HepG2 (cell line): ENCODE data around the gene SKIDA1. TPM values are rescaled to one million over a fixed set of nuclear protein-coding genes. Genes with fewer than 3 reads are reported as not detected.

ENCODE experiments used
- DR1 ChIP-seq: sonication (generic); formaldehyde crosslinking; IDR thresholded peaks from 2 replicates; pipeline ENCODE4 v1.8.0; 2021; ENCODE audit warnings: mild to moderate bottlenecking, missing genetic modification reagents, inconsistent platforms
- ELF4 ChIP-seq: sonication (generic); formaldehyde crosslinking; IDR thresholded peaks from 2 replicates; pipeline ENCODE4 v1.5.0; 2020; ENCODE audit warnings: missing genetic modification reagents, mild to moderate bottlenecking, moderate library complexity, borderline replicate concordance
- ETV6 ChIP-seq: sonication (generic); formaldehyde crosslinking; conservative IDR thresholded peaks from 2 replicates; pipeline ENCODE4 v1.4.0; 2020; ENCODE audit warnings: missing genetic modification reagents
- FOXK2 ChIP-seq: fragments of 450-650 bp; IDR thresholded peaks from 2 replicates; pipeline ENCODE4 v1.6.1; 2016
- REL ChIP-seq: sonication (generic); formaldehyde crosslinking; conservative IDR thresholded peaks from 2 replicates; pipeline ENCODE4 v1.8.0; 2022; ENCODE audit warnings: mild to moderate bottlenecking, missing genetic modification reagents, moderate library complexity
- THAP9 ChIP-seq: sonication (generic); formaldehyde crosslinking; IDR thresholded peaks from 2 replicates; pipeline ENCODE4; 2020; ENCODE audit warnings: missing genetic modification reagents, mild to moderate bottlenecking, borderline replicate concordance
- ZFP82 ChIP-seq: sonication (generic); formaldehyde crosslinking; IDR thresholded peaks from 2 replicates; pipeline ENCODE4 v1.5.1; 2020; ENCODE audit warnings: mild to moderate bottlenecking, missing genetic modification reagents, borderline replicate concordance
- ZFP91 ChIP-seq: sonication (generic); formaldehyde crosslinking; IDR thresholded peaks from 2 replicates; pipeline ENCODE4 v1.9.0; 2022; ENCODE audit warnings: missing genetic modification reagents, mild to moderate bottlenecking, borderline replicate concordance
- ZNF841 ChIP-seq: sonication (generic); formaldehyde crosslinking; IDR thresholded peaks from 2 replicates; pipeline ENCODE4 v1.8.1; 2023; ENCODE audit warnings: missing genetic modification reagents, borderline replicate concordance
- ZSCAN29 ChIP-seq: sonication (generic); formaldehyde crosslinking; conservative IDR thresholded peaks from 2 replicates; pipeline ENCODE4 v1.4.0; 2020; ENCODE audit warnings: mild to moderate bottlenecking, missing genetic modification reagents
- ZSCAN5A ChIP-seq: sonication (generic); formaldehyde crosslinking; IDR thresholded peaks from 2 replicates; pipeline ENCODE4 v1.8.0; 2022; ENCODE audit warnings: mild to moderate bottlenecking, missing genetic modification reagents, borderline replicate concordance
- polyA plus RNA-seq, 8 experiments: library from polyadenylated mRNA; depleted of rRNA in 3 of 8; stranded (reverse) in 7 of 8; unstranded in 1 of 8; fragments of >200 nt; fragmentation: Illumina TruSeq in 4 of 8; extraction: Trizol in 4 of 8; gene quantifications; 2 replicates each; pipeline versions ENCODE4 v1.2.1 to v1.2.3, GENCODE V29; 2011 to 2016; ENCODE audit warnings: low read depth in 4 of 8, missing spikeins in 1 of 8, mixed read lengths in 1 of 8; ENCODE audit not compliant: insufficient read depth in 1 of 8
- total RNA-seq, 5 experiments: library from RNA; depleted of rRNA; stranded (reverse); fragments of >200 nt; fragmentation: Illumina TruSeq; extraction: Trizol; gene quantifications; 2 replicates each; pipeline ENCODE4 v1.2.3, GENCODE V29; 2016; ENCODE audit warnings: low read depth in 1 of 5
- TF ChIP-seq, protein P1 (sequence below), 2 experiments: fragments of 450-650 bp in 1 of 2; sonication (generic) in 1 of 2; formaldehyde crosslinking; IDR thresholded peaks; 2 replicates each; pipeline versions ENCODE4 v1.5.0 to v1.8.0; 2020 to 2022; ENCODE audit warnings: mild to moderate bottlenecking in 1 of 2, missing genetic modification reagents in 1 of 2
- TF ChIP-seq, protein P2 (sequence below): fragments of 450-650 bp; IDR thresholded peaks from 2 replicates; pipeline ENCODE4 v1.6.1; 2017
- TF ChIP-seq, protein P3 (sequence below): sonication (generic); formaldehyde crosslinking; IDR thresholded peaks from 2 replicates; pipeline ENCODE4 v1.4.0; 2020; ENCODE audit warnings: missing genetic modification reagents, borderline replicate concordance

Gene SKIDA1
- total and polyA plus RNA-seq, 2 of the 13 experiments (the other 11 are each of a cell fraction or from before 2014, with no cell fraction given): 0.73 to 1.5 TPM

DNA sequence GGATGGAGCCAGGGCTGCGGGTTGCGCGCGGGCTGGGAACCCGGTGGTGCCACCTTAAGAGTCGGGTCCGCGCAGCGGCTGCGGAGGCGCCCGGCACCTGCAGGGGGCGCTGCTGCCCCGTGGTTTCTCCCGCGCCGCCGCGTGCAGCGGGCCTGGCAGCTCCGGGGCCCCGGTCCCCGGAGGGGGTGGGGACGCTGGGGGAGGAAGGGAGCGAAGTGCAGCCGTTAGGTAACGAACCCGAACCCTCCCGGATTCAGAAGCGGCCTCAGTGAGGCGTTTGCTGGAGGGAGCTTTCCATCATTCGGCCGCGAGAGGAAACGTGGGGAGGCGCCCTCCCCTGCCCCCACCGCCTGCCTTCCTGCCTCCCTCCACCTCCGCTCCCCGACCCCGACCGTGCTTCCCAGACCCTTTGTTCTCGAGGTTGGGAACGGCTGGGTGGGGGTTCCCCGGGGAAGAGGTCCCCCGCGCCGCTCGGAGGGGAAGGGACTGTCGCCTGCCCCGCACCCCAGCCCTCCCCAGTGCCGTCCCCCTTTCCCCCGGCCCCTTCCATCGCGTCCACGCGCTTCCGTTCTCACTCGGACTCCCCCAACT is 29.6 kb downstream of the SKIDA1 start (continued):
- TF ChIP-seq, protein P1, sequence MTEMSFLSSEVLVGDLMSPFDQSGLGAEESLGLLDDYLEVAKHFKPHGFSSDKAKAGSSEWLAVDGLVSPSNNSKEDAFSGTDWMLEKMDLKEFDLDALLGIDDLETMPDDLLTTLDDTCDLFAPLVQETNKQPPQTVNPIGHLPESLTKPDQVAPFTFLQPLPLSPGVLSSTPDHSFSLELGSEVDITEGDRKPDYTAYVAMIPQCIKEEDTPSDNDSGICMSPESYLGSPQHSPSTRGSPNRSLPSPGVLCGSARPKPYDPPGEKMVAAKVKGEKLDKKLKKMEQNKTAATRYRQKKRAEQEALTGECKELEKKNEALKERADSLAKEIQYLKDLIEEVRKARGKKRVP (CRISPR knock-in tag; IDR thresholded peaks at IDR 0.05): peak in 1 of 2 experiments; percentile 47; a peak in 1 of 4 replicates
- TF ChIP-seq THAP9 (CRISPR knock-in tag) (no peak), ZFP91 (peak; percentile 97), ELF4 (CRISPR knock-in tag) (peak; percentile 60; the same call in 1 of the 2 replicates), ZSCAN5A (CRISPR knock-in tag) (peak; percentile 87; the same call in 1 of the 2 replicates), ZNF841 (CRISPR knock-in tag) (peak; percentile 80; the same call in 1 of the 2 replicates), ZSCAN29 (CRISPR knock-in tag) (peak; percentile 92), REL (CRISPR knock-in tag) (peak; percentile 88; the same call in 1 of the 2 replicates), ZFP82 (CRISPR knock-in tag) (peak; percentile 95; the same call in 1 of the 2 replicates), DR1 (CRISPR knock-in tag) (peak; percentile 30; the same call in 1 of the 2 replicates), FOXK2 (no peak; the same call in 1 of the 2 replicates), ETV6 (CRISPR knock-in tag) (peak; percentile 70)
- TF ChIP-seq, protein P2, sequence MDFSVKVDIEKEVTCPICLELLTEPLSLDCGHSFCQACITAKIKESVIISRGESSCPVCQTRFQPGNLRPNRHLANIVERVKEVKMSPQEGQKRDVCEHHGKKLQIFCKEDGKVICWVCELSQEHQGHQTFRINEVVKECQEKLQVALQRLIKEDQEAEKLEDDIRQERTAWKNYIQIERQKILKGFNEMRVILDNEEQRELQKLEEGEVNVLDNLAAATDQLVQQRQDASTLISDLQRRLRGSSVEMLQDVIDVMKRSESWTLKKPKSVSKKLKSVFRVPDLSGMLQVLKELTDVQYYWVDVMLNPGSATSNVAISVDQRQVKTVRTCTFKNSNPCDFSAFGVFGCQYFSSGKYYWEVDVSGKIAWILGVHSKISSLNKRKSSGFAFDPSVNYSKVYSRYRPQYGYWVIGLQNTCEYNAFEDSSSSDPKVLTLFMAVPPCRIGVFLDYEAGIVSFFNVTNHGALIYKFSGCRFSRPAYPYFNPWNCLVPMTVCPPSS: no peak
- TF ChIP-seq, protein P3, sequence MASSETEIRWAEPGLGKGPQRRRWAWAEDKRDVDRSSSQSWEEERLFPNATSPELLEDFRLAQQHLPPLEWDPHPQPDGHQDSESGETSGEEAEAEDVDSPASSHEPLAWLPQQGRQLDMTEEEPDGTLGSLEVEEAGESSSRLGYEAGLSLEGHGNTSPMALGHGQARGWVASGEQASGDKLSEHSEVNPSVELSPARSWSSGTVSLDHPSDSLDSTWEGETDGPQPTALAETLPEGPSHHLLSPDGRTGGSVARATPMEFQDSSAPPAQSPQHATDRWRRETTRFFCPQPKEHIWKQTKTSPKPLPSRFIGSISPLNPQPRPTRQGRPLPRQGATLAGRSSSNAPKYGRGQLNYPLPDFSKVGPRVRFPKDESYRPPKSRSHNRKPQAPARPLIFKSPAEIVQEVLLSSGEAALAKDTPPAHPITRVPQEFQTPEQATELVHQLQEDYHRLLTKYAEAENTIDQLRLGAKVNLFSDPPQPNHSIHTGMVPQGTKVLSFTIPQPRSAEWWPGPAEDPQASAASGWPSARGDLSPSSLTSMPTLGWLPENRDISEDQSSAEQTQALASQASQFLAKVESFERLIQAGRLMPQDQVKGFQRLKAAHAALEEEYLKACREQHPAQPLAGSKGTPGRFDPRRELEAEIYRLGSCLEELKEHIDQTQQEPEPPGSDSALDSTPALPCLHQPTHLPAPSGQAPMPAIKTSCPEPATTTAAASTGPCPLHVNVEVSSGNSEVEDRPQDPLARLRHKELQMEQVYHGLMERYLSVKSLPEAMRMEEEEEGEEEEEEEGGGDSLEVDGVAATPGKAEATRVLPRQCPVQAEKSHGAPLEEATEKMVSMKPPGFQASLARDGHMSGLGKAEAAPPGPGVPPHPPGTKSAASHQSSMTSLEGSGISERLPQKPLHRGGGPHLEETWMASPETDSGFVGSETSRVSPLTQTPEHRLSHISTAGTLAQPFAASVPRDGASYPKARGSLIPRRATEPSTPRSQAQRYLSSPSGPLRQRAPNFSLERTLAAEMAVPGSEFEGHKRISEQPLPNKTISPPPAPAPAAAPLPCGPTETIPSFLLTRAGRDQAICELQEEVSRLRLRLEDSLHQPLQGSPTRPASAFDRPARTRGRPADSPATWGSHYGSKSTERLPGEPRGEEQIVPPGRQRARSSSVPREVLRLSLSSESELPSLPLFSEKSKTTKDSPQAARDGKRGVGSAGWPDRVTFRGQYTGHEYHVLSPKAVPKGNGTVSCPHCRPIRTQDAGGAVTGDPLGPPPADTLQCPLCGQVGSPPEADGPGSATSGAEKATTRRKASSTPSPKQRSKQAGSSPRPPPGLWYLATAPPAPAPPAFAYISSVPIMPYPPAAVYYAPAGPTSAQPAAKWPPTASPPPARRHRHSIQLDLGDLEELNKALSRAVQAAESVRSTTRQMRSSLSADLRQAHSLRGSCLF (CRISPR knock-in tag): no peak
